GM21786 (cell line): Measurements from ENCODE around the gene LPP.

Experiments used
- ATAC-seq: cut with Tn5 transposase; IDR thresholded peaks from one replicate; pipeline ENCODE4 v1.9.1; 2021; ENCODE audit not compliant: unreplicated experiment

The LPP gene

DNA sequence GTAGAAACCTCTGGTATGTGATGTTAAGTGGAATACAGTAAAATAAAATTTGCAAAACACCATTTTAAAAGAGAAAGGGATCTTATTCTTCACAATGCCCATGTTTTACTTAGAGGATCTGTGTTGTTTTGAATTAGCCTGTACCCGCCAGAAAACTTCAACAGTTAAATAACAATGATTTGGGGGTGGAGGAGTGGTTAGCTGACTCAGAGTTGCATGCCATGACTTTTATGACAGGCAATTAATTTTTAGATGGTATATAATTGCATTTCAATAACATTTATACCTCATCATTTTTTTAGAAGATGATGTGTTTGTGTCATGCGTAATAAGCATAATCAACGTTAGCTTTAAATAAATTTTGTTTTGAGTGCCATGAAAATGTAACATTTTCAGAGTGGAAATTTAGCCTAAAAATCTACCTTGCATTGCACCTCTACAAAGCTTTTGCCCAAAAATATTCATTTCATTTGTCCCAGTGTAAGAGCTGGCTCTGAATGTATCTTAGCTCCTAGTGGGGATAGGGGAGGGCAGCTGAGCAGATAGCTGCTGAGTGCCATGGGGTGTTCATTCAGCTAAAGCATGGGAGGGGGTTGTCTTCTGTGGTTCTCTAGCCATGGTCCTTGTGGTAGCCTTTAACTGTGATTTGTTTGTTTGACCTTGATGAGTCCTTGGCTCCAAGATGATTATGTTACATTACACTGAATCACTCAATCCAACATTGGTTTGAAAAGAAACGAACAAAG lies 379.8 kb downstream of the LPP start:
- no peak for ATAC-seq

DNA sequence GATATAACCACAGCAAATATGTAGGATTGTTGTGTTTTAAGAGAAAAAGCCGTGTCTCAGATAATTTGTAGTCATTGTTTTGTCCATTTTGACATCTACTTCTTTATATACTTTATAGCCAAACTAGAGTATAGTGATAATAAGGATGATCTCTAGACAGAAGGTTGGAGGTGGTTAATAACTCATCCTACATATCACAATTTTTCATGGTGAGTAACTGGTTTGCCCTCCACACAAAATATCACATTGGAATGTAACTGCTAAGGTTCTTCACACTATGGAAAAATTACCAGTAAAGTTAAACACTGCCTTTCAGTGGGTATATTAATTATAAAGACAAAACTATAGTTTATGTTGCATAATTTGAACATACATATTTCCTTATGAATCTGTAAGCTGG lies 380.7 kb downstream of the LPP start:
- ATAC-seq, result no peak

DNA sequence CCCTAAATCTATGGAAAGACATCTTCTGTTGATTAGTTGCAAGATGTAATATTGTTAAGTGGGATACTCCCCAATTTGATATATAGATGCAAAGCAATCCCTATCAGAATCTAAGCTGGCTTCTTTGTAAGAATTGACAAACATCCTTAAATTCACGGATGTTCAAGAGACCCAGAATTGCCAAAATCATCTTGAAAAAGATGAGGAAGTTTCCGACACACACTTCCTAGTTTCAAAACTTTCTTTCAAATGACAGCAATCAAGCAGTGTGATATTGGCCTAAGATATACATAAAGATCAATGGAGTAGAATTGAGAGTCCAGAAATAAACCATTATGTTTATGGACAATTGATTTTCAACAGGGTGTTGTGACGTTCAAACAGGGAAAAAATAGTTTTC lies 383.6 kb downstream of the LPP start:
- no peak for ATAC-seq

DNA sequence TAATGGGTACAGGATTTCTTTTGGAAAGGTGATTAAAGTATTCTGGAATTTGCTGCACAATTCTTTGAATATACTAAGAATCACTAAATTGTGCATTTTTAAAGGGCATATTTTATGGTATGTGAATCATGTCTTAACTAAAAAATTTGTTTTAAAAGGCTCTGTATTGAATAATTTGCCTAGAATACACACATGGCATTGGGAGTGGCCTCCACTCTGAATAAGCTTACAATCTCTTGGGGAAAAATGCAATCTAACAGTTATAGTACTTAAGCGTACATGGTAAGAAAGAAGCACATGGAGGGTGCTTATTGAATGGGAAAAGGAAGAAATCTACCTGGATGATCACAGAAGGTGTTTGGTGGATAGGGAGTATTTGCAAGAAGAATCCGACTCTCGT lies 385.1 kb downstream of the LPP start:
- no peak for ATAC-seq

DNA sequence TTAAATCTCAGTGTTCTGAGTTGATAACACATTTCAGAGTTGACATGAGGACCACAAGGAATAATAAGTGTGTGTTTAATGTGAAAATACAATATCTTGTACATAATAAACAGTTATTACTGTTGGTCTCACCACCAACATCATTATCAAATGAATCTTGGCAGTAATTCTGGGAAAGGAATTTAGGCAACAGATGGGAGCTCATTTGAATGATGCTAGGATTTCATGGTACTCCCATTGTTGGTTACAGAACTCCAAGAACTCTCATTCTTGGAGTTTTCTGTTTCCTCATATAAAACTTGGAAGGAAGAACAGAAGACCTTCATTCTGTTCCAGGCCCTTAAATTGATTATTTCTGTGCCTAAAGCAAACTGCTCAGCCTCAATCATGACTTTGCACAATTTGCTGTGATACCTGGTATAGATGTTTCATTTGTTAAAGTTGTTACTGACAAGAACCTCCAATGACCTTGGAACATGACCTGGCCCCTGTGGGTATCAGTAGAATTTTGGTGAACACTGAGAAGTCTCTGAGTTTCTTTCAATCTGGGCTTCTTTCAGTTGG lies 385.8 kb downstream of the LPP start:
- no peak for ATAC-seq

DNA sequence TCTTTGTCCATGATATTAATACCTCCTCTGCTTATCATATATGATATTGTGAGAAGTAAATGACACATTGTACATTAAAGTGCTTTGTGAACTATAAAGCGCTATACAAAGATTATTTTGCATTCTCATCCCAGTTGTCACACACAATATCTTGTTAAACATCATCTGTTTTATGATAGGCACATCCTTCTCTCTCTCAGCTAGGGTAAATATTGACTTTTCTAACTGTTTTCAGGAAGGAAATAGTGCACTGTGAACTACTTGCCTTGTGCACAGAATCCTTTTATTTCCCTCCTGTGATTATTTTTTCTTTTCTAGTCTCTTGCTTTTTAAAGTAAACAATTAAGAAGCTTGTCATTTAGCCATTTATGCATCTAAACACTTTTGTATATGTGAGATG lies 388.2 kb downstream of the LPP start:
- no peak for ATAC-seq

DNA sequence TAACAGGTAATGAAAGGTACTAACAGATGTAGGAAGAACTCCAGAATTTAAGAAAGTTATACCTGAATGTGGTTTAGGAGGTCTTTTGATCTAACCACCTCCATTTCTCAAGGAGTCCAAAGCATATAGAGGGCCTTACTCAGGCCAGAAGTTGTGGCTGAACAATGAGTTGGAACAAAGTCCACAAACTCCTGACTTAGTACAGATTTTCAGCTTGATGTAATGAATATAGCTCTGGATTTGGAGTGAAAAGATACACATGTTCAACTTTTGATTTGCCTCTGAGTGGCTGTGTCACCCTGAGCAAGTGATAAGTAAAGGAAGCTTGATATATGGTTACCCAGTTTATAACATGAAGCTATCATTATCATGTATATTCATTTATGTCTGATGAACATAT lies 390.1 kb downstream of the LPP start:
- no peak for ATAC-seq

DNA sequence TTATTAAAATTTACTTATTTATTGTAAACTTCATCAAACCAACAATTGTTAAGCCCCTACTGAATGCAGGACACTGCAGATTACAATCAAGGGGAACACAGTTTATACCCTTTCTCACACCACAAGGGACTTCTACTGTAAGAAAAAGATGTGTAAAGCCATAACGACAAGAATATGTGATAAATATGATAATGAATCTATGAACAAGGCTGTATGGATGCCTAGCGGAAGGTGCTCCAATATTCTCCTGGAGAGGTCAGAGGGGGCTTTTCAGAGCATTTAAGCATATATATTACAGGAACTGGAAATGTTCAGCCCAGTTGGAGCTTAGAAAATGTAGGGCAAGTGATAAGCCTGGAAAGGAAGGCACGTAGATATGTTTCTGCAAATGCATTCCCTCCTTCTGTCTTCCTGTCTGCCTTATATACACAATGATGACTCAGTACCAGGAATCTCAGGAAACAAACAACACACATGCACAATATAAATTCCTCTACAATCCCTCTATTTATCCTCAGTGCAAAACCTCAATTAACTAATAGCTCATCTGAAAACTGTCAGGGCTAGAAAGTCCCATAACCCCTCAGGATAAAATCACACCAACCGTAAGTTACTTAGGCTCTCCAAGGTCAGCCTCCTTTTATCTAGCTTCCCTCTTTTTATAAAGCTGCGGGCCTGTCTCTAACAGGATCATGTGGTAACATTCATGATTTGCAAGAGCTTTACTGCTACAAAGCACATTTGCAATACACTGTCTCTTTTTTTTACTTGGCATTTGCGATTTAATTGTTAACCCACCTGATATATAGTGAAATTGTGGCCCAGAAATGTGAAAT lies 393.1 kb downstream of the LPP start:
- ATAC-seq, result no peak

DNA sequence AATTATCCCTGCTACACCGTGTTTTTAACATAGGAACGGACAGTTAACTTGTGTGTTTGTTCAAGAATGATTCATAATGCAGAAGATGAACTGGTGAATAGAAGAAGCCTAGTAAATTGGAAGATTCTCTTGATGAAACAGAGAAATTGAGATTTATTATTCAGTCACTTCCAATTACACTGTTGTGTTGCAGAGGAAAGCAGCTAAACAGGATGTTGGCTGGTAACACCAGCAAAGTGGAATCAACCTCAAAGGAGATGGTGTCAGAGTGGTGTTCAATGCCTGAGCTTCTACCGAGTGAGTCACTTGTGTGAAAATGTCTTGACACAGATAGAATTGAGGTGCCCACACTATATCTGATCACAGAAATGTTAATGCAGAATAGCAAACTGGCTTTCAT lies 399.6 kb downstream of the LPP start:
- no peak for ATAC-seq

DNA sequence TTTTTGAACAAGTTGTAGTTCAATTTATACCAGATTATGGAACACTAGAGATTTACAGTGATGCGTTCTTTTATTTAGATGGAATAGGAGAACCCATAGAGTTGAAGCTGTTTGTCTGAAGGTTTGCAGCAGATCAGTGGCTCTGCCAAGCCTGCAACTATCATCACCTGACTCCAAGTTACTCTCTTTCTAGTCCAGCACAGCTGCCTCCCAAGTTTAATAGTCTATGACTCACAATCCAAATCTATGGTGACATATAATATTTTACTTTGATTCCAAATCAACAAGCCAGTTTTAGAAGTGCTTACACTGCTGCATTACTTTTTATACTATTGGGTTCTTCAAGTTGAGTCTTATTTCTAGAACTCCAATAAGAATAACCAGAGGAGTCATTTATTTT lies 400.4 kb downstream of the LPP start:
- no peak for ATAC-seq

DNA sequence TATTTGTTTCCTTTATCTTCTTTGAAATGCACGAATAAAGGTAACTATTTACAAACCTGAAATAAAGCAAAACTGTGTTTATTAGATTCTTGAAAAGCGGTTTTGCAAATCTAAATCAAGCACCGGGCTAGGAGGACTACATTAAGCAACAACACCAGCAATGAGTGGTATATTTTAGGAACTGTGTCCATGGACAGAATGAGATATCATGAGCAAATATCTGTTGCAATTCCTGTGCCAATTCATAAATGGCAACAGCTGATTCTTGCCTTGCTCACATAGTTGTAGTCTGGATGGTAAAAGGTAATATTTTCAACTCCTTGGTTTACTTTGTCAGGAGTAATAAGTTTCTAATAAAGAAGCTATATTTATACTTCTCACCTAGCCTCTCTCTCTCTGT lies 403.3 kb downstream of the LPP start:
- no peak for ATAC-seq

DNA sequence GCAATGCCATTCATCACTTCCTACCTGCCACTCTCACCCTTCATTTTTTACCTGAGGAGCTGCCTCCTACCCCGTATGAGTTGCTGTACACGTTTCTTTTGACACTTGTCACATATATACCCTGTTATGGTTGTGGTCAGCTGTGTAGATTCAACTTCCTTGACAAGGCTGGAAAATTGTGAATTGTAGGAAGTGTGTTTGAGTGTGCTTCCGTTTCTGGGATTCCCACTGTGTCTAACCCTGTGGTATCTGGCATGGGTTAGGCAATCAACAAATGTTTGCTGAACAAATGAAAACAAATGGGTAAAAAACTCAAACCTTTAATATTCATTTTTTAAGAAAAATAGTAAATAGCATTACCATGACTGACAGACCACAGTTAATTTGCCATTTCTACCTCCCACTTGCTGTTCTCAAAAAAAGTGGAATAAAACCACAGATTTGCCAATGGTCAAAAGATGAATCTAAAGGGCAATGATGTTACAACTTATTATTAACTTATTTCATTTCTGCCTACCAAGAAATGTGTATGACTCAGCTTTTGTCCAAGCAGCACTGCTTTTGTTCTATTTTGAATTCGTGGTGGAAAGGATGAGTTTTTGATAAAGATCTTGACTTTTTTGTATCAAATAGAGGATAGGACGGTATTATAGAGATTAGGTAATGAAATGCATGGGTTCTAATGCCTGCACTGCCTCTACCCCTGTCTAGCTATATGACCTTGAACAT lies 404.6 kb downstream of the LPP start:
- no peak for ATAC-seq

DNA sequence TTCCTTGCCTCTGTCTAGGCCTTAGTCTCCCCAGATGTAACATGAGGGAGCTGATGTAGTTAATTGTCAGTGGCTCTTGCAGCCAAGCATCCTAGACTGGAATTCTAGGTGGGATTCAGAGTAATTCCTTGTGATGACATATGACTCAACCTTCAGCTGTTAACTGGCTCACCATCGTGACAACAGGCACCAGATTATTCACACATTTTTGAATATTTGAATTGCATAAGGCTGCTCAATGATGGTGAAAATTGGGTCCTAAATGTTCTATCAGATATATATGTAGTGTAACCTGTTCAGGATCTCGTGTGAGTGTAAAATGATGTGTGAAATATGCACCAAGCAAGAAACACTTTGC lies 405.1 kb downstream of the LPP start:
- no peak for ATAC-seq

DNA sequence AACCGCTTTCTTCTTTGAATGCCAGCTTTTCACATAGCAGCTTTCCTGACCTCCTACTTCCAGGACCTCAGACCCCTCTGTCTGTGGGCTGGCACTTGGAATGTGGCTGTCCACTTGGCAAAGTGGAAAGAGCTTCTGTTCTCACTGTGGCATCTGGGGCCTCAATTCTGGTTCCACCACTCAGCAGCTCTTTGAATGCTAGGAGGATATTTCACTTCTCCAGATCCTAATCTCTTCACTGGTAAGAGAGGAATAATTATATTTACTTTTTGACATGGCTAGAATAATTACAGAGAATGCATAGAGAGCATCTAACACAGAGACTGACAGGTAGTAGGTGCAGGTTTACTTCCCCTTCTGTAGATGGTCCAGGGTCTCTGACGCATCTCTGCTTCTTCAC lies 405.9 kb downstream of the LPP start:
- ATAC-seq, result no peak

DNA sequence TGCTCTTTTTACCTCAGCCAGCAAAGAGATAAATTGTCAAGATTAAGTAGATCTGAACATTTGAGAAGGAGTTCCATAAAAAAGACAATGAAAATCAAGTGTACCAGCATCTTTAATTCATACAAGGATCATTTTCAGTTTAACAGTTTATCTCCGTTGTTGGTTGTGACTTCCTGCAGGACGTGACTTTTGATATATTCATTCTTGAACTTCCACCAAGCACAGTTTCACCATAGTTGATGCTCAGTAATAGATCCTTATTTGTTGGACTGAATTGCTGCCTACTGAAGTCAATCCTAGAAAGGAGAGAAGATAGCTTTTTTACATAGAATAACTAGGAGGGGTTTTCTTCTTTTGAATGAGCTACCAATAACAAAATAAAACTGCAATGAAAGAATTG lies 408.2 kb downstream of the LPP start:
- ATAC-seq, result no peak

DNA sequence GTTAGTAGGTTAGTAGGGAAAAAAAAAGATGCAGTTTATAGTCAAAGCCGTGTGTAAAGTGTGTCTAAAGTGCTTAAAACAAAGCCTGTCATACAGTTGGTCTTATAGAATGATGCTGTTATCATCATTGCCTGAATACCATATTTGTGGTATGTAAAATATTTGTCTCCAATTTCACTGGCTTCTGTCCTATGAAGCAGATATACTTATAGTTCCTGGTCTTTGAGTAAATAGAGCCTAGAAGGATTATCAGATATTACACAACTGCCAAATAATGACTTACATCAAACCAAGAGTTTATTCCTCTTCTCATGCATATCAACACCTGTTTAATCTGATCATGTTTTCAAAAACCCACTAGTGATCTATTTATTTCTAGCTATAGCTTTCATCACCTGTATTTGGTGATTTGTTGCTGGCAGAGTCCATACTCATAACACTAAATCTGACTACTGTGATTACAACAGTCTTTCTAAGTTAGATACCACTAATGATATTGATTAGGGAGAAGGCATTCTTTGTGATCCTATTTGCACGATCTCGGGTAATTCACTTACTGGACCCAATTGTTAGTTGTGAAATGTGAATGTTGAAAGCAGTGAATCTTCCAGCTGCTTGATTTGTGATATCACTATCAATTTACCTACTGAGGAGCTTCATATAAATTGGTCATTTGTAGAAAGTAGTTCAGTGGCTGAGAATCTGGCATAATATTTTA lies 413.7 kb downstream of the LPP start:
- ATAC-seq, result no peak

DNA sequence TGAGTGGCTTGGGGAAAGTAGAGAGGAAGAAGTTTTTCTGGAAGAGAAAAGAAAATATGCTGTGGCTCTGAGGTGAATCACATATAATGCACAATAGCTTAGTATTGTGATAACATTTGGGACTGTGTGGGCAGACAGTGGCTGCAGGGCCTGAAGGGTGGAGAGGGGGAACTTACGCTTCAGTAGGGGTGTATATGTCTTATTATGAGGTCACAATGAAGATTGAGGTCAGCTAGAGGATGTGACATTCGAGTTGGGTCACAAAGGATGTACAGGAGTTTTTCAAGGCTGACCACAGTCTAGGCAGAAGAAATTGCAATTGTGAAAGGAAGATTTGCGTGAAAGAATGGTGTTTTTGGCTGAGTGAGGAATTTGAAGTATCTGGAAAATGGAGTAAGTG lies 414.8 kb downstream of the LPP start:
- no peak for ATAC-seq

DNA sequence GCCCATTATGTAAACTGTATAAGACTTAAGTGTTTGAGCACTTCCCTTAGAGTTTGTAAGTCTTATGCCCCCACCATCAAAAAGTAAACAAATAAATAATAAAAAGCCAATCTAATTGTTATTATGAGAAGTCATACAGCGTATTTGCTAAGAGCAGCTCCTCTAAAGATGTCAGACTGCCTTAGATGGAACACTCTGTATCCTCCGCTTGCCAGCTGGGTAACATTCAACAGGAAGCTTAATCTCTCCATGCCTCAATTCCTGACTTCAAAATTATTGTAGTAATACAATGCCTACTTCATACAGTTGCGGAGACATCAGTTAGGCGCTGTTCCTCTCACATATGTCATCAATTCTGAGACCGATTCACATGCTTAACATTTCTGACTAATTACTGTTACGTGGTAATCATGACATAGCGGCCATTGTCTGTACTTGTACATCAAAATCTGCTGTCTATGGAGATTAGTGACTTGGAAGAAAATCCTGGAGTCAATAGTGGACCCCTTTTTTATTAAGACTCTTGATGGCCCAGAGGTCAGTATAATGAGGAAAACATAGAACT lies 417.7 kb downstream of the LPP start:
- ATAC-seq, result no peak

DNA sequence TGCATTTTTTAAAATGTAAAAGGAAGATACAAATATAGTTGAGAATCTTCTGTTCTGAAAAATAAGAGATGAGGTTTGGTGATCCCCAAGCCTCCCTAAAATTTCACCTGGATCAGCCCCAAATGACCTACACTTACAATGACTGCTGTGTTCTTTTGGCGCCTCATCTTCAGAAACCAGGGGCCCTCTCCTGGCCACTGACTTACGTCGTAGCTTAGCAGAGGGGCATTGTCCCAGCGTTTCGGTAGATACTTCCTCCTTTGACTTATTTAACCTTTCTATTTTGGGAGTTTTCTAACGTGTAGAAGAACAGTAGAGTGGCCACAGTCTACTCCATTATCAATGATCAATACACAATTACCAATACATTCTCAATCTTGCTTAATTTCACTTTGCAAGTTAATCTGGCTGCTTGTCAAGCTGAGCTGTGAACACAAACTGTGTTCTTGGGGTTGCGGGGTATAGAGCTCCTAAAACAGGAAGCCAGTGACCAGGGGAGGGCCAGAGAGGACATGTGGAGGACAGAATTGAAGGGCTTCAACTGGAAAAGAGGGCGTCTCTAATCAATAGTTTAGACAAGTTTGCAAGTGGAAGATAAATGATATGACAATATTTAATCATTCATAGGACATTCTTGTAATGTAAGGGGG lies 419.5 kb downstream of the LPP start:
- ATAC-seq, result no peak

DNA sequence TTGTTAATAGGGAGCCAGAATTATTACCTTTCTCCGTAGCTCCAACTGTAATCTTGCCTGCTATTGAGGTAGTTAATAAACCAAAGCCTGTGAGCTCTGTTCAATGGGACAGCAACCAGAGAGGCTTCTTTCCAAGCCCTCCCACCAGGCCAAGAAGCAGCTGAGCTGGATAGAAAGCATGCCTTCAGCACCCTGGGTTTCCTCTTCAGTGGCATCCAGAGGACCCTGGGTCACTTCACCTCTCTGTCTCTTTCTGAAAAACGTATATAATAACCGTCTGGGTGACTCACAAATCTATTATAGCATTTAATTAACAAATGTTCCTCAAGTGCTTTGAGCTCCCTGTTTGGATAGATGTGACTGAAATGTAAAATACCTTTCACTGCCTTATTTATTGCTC lies 420.0 kb downstream of the LPP start:
- no peak for ATAC-seq
